SK-N-MC (cell line): ENCODE measurements around the gene MAP1LC3B.

ENCODE experiments used
- EZH2 ChIP-seq: fragments of 200-600 bp; sonication (generic); IDR thresholded peaks from one replicate; pipeline ENCODE4 v1.6.1; 2017; ENCODE audit warnings: antibody characterized with exemption
- FOXP2 ChIP-seq: optimal IDR thresholded peaks from 2 replicates; pipeline ENCODE3; 2011; ENCODE audit warnings: mild to moderate bottlenecking, moderate library complexity; ENCODE audit not compliant: insufficient read depth; ENCODE audit errors: extremely low read length, control extremely low read depth
- POLR2AphosphoS5 ChIP-seq: IDR thresholded peaks from 2 replicates; pipeline ENCODE4 v1.6.1; 2012; ENCODE audit warnings: mild to moderate bottlenecking, low read depth, low read length, borderline replicate concordance

GRCh38 chr16:87435372-87436224 is 43.5 kb downstream of the MAP1LC3B start:
- TF ChIP-seq POLR2AphosphoS5 (no peak), EZH2 (no peak), FOXP2 (no peak)
